Activated CD4-positive, alpha-beta T cell treated with anti-CD3 and anti-CD28 coated beads, Interleukin-2, amount 50 U/mL, for 48 hours (primary cell): ENCODE results near the gene SEC22A.

ENCODE experiments used
- DNase-seq, 2 experiments: peaks; one replicate each; pipeline ENCODE4 v3.0.0-alpha.2; 2020

Gene SEC22A

DNA sequence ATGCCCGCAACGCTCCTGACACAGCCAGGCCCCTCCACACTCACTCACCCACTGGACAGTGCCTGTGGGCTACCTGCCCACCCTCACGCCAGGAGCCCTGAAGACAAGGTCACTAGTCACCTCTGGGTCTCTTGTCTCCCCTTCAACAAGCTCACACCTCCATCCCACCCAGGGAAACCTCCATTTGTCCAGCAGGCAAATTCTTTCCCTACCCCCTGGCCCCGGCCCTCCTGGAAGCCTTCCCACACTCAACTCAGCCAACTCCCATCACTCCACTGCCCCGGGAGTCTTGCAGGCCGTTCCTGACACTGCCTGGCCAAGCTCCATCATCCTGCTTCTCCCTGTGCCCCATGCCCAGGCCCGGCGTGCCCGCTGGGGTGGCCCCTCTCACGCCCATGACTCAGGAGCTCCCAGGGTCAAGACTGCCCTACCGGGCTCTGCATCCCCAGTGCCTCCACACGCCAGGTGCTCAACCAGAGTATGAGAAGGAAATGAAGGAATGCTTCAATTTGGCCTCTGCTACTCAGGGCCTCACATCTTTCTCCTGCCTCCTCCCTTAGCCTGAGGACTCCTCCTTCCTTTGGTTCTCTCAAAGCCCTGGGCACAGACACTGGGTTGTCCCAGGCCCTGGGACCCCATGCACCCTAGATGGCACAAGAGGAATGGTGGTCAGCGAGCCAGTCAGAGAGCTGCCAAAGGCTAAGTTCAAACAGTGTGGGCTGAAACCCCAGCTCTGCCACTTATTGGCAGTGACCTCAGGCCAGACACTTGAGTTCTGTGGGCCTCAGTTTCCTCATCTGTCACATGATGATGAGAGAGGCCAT is 88.6 kb downstream of the SEC22A start:
- no peak for DNase-seq

DNA sequence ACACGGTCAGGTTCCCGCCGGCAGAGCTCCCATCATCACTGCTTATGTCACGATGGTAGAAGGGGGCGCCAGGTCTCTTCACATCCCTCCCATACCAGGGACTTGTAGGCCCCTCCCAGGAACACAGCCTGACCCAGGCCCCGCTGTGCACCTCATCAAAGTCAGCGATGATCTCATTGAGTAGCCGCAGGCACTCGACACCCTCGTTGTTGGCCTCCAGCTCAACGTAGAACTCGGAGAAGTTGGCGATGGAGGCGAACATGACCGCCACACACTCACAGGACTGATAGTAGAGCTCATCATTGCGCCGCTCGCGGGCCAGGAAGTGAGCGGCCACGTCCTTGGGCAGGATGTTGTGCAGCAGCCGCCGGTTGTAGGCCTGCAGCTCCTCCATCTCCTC is 89.2 kb downstream of the SEC22A start:
- no peak for DNase-seq

DNA sequence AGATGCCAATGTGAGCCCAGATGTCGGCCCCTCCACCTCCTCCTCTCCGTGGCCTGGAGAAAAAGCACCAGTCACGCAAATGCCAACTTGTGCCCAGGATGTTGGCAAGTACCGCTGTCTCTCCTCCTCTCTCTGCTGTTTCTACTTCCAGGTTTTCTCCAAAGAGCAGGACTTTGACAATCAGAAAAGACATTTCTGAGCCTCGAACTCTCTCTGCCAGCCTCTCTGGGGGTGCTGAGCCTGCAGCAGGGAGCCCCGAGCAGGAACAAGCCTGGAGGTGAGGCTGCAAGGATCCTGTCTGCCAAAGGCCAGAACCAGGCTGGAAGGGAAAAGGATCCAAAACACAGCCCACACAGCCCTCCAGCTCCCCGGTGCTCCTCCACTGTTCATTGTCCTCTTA is 89.7 kb downstream of the SEC22A start:
- DNase-seq, result no peak

DNA sequence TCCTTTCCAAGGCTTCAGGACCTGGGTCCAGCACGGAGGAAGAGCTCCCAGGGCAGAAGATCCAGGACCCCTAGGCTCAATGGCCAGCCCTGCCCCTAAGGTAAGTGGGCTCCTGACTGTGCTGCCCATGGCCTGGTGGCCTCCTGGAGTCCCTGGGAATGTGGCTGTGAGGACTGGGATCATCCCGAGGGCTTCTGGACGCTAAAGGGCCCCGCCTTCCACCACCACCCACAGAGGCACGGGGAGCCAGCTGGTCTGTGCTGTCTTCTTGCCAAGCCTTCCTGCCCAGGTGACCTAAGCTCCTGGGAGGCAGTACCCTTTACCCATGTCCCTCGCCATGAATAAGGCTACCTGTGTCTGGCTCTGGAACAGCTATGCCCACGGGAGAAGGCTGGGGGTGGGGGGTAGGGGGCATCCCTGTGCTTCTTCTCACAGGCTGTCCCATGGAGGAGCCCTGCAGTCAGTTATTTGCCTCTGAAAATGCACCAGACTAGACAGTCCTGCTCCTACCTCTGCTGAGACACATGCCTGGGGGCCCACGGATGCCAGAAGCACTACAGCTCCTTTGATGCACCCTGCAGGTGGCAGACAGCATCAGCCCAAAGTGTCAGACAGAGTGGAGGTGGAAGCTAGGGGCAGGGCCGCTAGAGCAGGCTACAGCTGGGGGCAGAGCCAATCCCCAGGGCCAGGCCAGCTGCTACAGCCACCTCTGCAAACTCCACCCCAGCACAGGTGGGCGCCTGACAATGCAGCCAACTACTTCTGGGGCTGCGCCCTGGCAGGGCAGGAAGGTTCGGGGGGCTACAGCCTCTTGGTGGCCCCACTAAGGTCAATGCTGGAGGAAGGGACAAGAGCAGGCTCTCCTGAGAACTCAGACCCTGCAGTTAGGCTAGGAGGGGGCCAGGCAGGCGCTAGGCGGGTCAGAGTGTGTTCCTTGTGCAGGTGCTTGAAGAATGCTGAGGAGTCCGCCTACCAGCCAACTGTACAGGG is 90.9 kb downstream of the SEC22A start:
- DNase-seq, result no peak

DNA sequence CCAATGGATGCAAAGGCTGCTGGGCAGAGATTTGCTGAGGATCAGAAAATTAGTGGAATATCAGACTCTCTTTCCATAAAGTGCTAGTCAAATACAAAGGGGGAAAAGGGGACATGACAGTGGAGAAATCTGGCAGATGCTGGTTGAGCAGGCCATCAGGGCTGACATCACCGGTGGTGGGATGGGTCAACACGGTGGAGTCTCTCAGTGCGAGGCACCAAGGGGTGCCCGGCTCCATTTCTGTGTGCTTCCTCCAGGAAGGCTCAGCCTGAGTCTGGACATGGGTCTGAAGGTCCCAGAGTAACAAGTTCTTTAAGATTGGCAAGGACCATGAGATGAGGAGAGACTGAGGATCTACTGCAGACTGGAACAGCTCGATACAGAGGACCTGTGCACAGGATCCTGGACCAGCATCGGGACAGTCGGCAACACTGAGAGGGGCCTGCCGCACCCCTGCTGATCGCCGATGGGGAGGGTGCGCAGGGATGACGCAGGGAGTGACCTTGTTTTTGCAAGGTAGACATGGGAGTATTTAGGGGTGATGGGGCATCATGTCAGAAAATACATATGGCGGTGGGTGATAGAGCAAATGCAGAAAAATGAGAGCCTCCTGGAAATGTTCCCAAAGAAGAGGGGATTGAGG is 92.7 kb downstream of the SEC22A start:
- no peak for DNase-seq

DNA sequence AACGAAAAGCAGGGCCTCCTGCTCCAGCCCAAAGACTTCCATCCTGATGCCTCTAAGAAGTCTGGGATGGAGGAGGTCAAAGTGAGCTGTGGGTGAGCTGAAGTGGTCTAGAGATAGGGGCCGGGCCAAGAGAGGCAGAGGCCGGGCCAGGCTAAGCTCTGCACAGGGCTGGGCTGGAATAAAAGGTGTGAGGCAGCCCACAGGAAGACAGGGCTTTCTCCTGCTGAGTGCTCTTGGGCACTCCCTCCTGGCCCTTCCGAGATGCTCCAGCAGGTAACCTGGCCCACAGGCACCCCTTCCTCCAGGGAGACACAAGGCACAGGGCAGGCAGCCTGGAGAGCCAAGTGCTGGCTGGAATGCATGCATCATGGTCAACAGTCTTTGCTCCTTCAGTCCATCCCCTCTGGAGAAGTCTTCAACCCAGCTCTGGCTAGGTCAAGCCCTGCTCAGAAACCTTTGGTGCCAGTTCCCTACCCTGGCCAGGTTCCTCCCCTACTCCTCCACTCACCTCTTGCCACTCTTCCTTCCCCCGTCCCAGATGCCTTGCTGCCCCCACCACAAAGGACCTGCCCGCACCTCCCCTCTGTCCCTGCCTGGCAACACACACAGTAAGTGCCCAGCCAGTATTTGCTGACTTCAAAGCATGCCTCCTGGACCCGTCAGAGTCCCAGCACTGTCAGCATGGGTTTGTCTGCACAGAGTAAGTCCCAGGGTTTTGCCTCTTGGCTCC is 93.6 kb downstream of the SEC22A start:
- no peak for DNase-seq

DNA sequence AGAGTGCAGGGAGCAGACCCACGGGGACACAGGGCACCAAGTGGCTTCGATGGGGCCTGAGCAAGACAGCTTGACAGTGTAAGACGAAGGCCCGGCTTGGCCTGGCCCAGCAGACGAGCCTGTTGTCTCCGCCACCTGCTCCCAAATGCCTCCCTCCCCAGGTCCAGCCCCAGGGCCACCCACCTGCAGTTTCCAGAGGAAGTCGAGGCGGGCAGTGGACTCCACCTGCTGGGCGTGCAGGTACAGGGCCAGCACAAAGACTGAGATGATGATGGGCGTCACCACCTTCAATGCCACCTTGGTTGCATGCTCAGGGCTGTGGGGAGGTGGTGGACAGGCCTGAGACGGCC is 94.1 kb downstream of the SEC22A start:
- no peak for DNase-seq

DNA sequence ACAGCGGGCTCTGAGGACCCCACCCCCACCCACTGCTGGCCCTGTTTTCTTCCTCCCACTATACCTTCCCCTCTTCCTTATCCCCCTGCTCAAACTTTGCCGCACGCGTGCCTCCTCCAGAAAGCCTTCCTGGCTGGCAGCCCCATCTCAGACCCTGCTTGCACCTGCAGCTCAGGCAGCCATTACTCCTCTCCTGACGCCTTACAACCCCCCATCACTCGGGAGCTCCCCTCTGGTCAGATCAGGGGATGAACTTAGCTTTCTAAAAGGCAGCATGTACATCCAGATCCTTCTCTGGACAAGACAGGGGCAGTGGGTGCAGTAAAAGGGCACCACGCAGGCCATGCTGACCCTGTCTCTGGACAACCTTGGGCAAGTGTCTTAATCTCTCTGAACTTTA is 94.5 kb downstream of the SEC22A start:
- DNase-seq, result no peak

DNA sequence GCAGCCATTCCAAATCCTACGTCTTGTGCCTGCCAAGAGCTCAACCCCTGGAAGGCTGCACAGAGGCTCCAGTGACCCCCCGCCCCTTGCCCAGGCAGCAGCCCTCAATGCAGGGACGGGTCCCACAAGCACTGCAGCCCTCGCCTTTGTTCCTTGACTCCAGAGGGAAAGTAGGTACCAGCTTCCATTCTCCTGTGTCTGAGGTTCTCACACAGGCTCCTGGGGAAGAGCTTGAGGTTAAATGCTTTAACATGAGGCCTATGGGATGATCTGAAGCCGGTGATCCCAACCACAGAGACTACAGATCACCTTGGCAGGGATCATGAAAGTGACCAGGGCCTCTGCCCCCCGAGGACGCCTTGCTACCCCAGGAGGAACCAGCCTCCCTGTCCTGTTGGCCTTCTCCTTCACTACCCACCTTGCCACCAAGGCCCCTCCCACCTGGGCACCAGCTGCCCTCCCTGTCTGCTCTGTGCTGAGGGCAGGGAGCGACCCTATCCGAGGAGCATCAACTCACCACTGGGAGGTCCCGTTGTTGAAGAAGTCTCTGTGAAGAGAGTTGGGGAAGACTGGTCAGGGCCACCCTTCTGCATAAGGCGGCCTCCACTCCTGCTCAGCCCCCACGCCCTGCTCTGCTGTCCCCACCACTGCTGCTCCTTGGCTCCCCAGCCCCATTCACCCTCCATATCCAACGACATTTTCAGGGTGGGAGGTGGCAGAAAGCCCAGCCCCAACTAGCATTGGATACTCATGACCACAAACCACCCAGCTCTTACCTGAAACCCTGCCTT is 95.3 kb downstream of the SEC22A start:
- DNase-seq, result no peak

DNA sequence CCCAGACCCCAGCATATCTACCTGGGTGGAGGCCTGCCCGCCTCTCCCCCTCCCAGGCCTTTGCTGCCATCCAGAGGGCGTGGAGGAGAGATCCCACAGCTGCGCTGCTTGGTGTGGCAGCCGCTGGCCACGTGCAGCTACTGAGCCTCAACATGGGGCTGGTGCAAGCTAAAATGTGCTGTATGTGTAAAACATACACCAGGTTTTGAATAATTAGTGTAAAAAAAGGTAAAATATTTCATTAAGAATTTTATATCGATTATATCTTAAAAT is 95.8 kb downstream of the SEC22A start:
- no peak for DNase-seq

DNA sequence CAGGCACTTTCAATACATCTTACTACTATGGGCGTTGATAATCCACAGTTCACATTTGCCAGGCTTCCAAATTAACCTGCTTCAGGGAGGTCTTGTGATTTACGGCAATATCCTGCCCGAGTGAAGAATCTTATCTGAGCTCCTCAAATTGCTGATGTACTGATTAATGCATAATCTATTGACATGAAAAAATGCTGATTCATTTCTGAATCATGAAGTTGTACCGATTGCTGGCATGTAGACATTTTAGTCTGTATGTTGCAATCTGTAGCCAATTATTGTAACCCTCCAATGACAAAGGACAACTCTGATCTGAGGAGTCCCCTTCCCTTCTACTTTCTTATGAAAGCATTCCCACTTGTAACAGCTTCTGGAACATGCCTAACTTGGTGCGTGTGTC is 97.2 kb downstream of the SEC22A start:
- no peak for DNase-seq

DNA sequence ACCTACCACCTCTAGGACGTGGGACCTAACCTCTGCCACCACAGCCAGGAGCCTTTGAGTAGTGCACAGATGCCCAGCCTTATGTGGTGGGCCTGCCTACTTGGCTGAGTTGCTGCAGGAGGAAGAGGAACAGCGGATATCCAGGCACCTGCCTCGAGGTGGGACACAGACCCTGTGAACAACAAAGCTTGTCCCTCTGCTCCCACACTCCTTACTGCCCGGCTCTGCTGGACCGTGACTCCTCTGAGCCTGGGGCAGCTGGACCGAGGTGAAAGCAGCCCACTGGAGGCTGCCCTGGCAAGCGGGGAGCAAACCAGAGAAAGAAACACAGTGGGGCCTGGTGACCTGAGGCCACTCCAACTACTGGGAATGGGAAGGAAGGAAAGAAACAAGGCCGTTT is 97.8 kb downstream of the SEC22A start:
- DNase-seq, result no peak

DNA sequence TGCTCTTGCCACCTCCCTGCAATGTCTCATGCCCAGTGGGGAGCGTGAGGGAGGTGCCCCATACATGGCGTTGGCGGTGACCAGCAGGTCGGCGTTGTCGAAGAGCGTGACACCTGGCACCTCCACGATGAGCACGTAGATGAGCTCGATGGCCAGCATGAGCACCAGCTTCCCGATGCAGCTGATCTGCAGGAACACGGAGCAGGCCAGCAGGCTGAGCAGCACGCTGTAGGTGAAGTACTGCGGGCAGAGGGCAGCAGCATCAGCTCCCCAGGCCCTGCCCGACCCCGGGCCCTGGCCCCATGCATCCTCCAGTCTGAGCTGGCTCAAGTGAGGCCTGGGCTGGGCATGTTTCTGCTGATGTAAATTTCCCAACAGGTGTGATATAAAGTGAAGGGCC is 98.3 kb downstream of the SEC22A start:
- DNase-seq, result no peak

DNA sequence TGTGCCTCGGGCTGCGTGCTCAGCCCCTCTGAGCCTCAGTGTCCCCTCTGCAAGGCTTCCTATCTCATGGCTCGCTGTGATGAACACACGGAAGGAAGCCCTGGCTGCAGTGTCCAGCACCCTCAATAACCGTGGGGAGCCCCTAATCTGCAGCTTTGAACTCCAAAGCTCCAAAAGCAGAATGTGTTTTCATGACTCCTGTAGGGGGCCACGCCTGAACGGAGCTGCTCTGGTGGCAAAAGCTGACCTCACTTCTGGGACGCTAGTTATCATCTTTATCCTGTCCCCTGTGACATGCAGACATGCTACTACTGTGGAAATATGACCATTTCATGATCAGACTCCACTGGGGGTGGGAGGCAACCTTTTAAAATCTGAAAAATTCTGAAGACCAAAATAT is 98.8 kb downstream of the SEC22A start:
- DNase-seq, result no peak

DNA sequence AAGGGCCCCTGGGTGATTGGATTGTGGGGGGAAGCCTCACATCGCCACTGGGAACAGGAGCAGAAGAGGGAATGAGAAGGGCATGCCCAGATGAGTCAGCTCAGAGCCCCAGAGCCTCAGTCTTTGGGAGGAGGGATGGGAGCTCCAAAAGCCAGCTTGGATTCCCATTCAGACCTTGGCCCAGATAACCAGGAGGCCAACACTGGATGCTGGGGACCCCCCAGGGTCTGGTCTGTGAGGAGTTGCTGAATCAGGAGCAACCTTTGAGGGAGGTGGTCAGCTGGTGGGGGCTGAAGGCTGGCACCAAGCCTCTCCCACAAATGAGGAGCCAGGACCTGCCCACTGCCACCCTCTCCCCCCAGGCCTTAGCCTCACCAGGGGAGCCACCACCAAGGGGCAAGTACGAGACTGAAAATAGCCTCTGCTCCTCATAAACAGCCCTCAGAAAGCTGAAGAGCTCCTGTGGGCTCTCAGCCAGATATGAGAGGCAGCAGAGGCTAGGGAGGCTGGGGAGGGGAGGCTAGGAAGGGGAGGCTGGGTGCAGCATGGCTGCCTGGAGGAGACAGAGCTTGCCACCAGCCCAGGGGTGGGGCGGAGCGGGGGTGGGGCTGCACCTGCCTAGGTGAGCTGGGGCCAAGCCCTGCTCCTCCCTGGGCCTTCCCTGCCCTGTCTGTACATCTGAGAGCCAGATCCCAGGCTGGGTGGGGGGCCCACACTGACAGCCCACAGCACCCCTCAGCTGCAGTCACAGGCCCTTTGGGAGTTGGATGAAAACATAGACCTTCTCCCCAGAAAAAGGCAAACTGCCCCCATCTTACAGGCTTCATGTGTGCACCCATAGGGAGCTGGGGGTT is 99.8 kb downstream of the SEC22A start:
- no peak for DNase-seq

DNA sequence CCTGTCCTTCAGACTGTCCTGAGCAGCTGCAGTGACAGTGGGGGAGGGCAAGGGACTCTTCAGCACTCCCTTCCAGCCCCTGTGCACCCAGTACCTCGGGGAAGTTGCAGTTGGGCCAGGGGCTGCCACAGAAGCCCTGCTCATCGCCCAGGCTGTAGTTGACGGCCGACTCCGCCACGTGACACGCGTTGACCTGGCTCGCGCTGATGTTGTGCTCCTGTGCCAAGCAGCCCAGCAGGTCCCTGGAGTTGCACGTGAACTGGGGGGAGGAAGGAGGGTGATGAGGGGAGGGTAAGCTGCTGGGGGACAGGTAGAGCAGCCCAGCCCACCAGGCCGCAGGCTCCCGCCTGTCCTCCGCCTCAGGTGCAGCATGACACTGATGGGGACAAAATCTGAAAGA is 101.2 kb downstream of the SEC22A start:
- DNase-seq, result no peak

DNA sequence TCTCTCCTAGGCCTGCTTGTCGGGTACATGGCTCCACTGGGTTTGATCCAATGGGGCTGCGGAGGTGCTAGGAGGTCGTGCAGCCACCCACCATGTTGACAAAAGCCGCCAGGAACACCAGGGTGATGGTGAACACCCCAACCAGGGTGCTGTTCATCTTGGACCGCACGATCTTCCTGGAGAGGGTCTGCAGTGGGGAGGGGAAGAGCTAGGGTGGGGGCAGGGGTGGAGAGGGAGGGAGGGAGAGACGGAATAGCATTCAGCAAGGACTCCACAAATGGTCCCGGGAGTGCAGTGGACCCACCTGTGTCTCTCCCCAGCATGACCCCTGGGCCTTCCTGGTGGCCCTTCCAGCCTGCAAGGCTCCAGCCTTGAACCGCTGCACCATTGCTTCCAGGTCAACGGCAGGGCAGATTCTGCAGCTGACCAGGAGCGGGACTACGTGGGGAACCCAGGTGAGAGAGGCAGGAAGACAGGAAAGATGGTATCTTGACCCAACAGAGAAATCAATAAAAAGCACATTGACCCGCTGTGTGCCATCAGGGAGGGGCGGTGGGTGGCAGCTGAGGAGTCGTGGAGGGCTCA is 102.3 kb downstream of the SEC22A start:
- DNase-seq, result no peak

DNA sequence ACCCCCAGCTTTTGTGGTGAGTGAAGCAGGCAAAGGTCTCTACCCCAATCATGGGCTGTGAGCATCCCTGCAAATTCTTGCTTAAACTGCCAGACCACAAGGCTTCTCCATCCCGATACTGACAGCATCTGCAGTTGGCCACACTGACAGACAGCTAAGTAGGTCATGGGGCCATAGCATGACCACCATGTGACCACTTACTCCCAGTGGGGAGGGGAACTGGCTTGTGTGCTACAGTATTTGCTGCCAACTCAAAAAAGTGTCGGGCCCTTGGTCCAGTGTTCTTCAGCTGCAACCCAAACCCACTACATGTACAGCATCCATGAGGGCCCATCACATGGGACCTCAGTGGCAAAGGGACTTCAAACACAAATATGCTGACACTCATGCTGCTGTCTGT is 103.4 kb downstream of the SEC22A start:
- DNase-seq, result no peak

DNA sequence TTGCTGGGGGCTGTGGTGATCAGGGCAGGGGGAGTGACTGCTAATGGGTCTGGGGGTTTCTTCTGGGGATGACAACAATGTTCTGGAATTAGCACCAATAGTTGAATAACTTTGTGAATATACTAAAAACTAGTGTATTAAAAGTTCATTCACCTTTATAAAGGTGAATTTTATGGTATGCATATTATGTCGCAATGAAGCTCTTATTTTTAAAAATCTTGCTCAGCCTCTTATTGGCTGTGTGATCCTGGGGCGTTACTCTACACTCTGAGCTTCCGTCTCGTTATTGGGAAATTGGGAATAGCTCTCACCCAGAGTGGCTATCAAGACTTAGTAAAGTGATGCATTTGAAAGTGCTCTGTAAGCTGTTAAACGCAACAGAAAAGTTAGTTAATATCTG is 105.3 kb downstream of the SEC22A start:
- DNase-seq, result no peak

DNA sequence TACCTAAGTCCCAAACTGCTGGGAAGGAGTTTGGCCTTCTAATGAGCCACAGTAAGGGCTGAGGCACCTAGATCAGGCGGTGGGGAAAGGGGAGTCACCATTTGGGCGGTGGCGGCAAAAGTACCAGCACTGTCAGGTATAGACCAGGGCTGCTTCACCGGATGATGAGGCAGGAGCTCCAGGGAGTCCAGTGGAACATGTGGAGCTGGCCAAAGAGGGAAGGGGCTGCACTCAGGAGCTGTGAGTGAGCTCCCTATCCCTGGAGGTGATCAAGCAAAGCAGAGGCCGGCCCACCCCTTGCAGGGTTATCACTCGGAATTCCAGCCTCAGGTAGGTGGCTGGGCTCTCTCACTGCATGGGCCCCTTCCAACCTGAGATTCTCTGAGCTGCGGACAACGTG is 108.4 kb downstream of the SEC22A start:
- DNase-seq, result no peak

DNA sequence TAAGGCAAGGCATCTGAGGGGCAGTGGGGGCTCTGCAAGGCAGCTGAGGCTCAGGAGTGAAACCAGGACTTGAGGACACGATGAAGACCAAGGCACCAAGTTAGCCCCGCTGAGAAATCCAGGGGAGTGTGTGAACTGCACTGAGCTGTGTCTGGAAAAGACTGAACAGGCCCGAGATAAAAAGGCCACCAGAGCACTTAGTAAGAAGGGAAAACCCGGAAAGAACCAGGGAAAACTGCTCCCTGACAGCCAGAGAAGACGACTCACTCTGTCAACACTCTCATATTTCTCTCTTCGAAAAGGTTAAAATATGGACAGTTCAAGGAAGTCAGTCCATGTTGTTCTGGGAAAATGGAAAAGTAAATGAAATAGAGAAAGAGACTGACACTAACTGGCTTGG is 109.0 kb downstream of the SEC22A start:
- DNase-seq, result no peak
